ENCODE data around the gene MRPL42. TPM values are rescaled to one million over a fixed set of nuclear protein-coding genes. Genes with fewer than 3 reads are reported as not detected.

The MRPL42 gene
- total RNA-seq, 1 experiment from 2014 or later: 108 TPM

DNA sequence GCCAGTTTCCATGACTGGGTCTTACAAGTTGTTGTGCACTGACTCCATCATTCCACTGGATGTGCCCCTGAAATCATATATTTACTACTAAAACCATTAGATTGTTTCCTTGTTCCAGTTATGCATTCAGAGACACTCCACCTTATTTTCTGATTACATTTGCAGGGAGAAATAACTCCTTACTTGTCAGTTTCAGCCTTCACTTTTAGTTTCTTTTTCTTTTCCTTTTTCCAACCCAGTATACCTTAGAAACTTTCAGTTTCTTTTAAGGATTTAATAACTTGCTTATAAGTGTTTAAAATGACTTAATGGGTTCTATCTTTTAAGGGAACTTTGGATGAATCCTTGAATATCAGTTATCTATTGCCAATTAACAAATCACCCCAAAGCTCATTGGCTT lies 39.9 kb downstream of the MRPL42 start:
- Histone ChIP-seq H3K4me2 (ENCODE audit: insufficient read depth, insufficient read length, low read length) (no peak overlapping the region), H3K56ac (ENCODE audit: insufficient read length, low read depth, low read length) (no peak overlapping the region), H3K27me3 (ENCODE audit: insufficient read depth, low read length) (no peaks in the 10 kb centered on the region), H3K23ac (ENCODE audit: insufficient read length, low read depth, low read length) (no peak overlapping the region), H2BK20ac (ENCODE audit: low read depth, low read length, poor library complexity, severe bottlenecking) (no peak overlapping the region), H4K5ac (ENCODE audit: insufficient read length, low read depth, low read length) (no peak overlapping the region), H4K8ac (replicated peaks; ENCODE audit: insufficient read length, low read depth, low read length) (no peak overlapping the region), H2BK12ac (ENCODE audit: insufficient read length, low read depth, low read length) (no peak overlapping the region), H2BK5ac (ENCODE audit: insufficient read length, low read length) (no peak overlapping the region), H2BK120ac (ENCODE audit: low read depth, low read length, poor library complexity, severe bottlenecking) (no peak overlapping the region), H3T11ph (ENCODE audit: low read length) (no peak overlapping the region), H3K18ac (ENCODE audit: insufficient read length, low read depth, low read length) (no peak overlapping the region), H3K79me1 (ENCODE audit: insufficient read depth, low read depth, low read length, poor library complexity, severe bottlenecking) (no peaks in the 10 kb centered on the region), H3K9ac (ENCODE audit: extremely low read depth, insufficient read length, low read length) (no peak overlapping the region), H3K9me3 (ENCODE audit: control insufficient read depth, low read depth, low read length) (no peaks in the 10 kb centered on the region), H2AFZ (ENCODE audit: low read length) (no peak overlapping the region), H2AK5ac (ENCODE audit: insufficient read length, low read length) (no peak overlapping the region), H4K20me1 (ENCODE audit: control insufficient read depth, insufficient read depth, insufficient read length) (no peaks in the 10 kb centered on the region), H3K23me2 (ENCODE audit: insufficient read length, low read depth, low read length, poor library complexity, severe bottlenecking) (no peaks in the 10 kb centered on the region), H3K27ac (ENCODE audit: insufficient read length, low read depth, low read length) (no peak overlapping the region), H4K91ac (ENCODE audit: insufficient read length, low read depth, low read length) (no peak overlapping the region), H3K4ac (ENCODE audit: low read depth, low read length) (no peak overlapping the region), H2BK15ac (ENCODE audit: low read depth, low read length) (no peak overlapping the region), H3K4me1 (ENCODE audit: insufficient read depth, low read length) (no peaks in the 10 kb centered on the region), H3K14ac (ENCODE audit: insufficient read depth, low read length) (no peak overlapping the region), H3K79me2 (ENCODE audit: insufficient read depth, low read length) (no peaks in the 10 kb centered on the region)
- TF ChIP-seq, protein P1, sequence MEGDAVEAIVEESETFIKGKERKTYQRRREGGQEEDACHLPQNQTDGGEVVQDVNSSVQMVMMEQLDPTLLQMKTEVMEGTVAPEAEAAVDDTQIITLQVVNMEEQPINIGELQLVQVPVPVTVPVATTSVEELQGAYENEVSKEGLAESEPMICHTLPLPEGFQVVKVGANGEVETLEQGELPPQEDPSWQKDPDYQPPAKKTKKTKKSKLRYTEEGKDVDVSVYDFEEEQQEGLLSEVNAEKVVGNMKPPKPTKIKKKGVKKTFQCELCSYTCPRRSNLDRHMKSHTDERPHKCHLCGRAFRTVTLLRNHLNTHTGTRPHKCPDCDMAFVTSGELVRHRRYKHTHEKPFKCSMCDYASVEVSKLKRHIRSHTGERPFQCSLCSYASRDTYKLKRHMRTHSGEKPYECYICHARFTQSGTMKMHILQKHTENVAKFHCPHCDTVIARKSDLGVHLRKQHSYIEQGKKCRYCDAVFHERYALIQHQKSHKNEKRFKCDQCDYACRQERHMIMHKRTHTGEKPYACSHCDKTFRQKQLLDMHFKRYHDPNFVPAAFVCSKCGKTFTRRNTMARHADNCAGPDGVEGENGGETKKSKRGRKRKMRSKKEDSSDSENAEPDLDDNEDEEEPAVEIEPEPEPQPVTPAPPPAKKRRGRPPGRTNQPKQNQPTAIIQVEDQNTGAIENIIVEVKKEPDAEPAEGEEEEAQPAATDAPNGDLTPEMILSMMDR (conservative IDR thresholded peaks at IDR 0.05): no peak
- H3K36me3 Mint-ChIP-seq (ENCODE audit: insufficient read depth in 1 of 3, low read depth in 3 of 3): peaks cover 9 to 22% (median 20%) of the 10 kb centered on the region in 3 experiments; a peak in 6 of 7 replicates
- no peaks in the 10 kb centered on the region for H3K27me3 Mint-ChIP-seq (ENCODE audit: low read depth)
- H3K4me1 Mint-ChIP-seq: no peaks in the 10 kb centered on the region
- no peaks in the 10 kb centered on the region for H3K9me3 Mint-ChIP-seq
- no peak overlapping the region for H3K4me3 Mint-ChIP-seq
- H3K27ac Mint-ChIP-seq: no peak overlapping the region
- no peak for DNase-seq

Data from H9 (cell line).